Epithelial cell of prostate (primary cell): ENCODE data around the gene PAWR.
"Not testable (repeated sequence)": the region's sequence is repeated elsewhere in the genome, so short reads cannot be mapped to it uniquely, and the experiment has no call there.

Experiments used
- DNase-seq: peaks from one replicate; pipeline ENCODE4 v3.0.0-alpha.2; 2011; ENCODE audit warnings: low read depth, low spot score
- H3K27ac ChIP-seq: fragments of 450-650 bp; 2 replicates; pipeline ENCODE4 v1.5.1; 2017; ENCODE audit warnings: mild to moderate bottlenecking

PAWR gene

GRCh38 chr12:79652521-79652920, 38.2 kb downstream of the PAWR start:
- no peak for DNase-seq
- no peak overlapping the region for H3K27ac ChIP-seq

- no peak for DNase-seq
- H3K27ac ChIP-seq: no peak overlapping the region
Observed at GRCh38 chr12:79650440-79650839, 40.3 kb downstream of the PAWR start.

- no peak for DNase-seq
- no peak overlapping the region for H3K27ac ChIP-seq
Observed at GRCh38 chr12:79648881-79649280, 41.9 kb downstream of the PAWR start.

- not testable (repeated sequence) for DNase-seq, H3K27ac ChIP-seq
Observed at GRCh38 chr12:79646843-79647242, 43.9 kb downstream of the PAWR start.

GRCh38 chr12:79645235-79645630, 45.5 kb downstream of the PAWR start:
- no peak for DNase-seq
- H3K27ac ChIP-seq: no peak overlapping the region

- no peak for DNase-seq
- H3K27ac ChIP-seq: no peak overlapping the region
Observed at GRCh38 chr12:79644274-79645234, 46.2 kb downstream of the PAWR start.

- no peak overlapping the region for H3K27ac ChIP-seq
- DNase-seq: no peak
Observed at GRCh38 chr12:79643821-79644220, 46.9 kb downstream of the PAWR start.

GRCh38 chr12:79638490-79638889, 52.3 kb downstream of the PAWR start:
- peak overlapping the region; percentile 0 for H3K27ac ChIP-seq
- DNase-seq: no peak

GRCh38 chr12:79637093-79637492, 53.7 kb downstream of the PAWR start:
- H3K27ac ChIP-seq: peak overlapping the region; percentile 87
- DNase-seq: no peak

GRCh38 chr12:79635676-79636075, 55.1 kb downstream of the PAWR start:
- DNase-seq: peak; percentile 50
- peak overlapping the region; percentile 87 for H3K27ac ChIP-seq

- peak; percentile 27 for DNase-seq
- H3K27ac ChIP-seq: peak overlapping the region; percentile 87
Observed at GRCh38 chr12:79634957-79635471, 55.8 kb downstream of the PAWR start.

GRCh38 chr12:79629561-79629960, 61.2 kb downstream of the PAWR start:
- no peak overlapping the region for H3K27ac ChIP-seq
- DNase-seq: no peak

- not testable (repeated sequence) for DNase-seq, H3K27ac ChIP-seq
Observed at GRCh38 chr12:79626735-79627134, 64.0 kb downstream of the PAWR start.

- DNase-seq: no peak
- H3K27ac ChIP-seq: no peak overlapping the region
Observed at GRCh38 chr12:79624378-79624777, 66.4 kb downstream of the PAWR start.

- H3K27ac ChIP-seq: peak overlapping the region; percentile 81
- no peak for DNase-seq
Observed at GRCh38 chr12:79619872-79620562, 70.7 kb downstream of the PAWR start.

GRCh38 chr12:79618848-79619404, 71.8 kb downstream of the PAWR start:
- H3K27ac ChIP-seq: peak overlapping the region; percentile 81
- peak; percentile 57 for DNase-seq

- peak overlapping the region; percentile 81 for H3K27ac ChIP-seq
- DNase-seq: no peak
Observed at GRCh38 chr12:79617696-79618095, 73.1 kb downstream of the PAWR start.

GRCh38 chr12:79615596-79616560, 74.9 kb downstream of the PAWR start:
- no peak for DNase-seq
- H3K27ac ChIP-seq: peak overlapping the region; percentile 14

GRCh38 chr12:79614730-79615129, 76.0 kb downstream of the PAWR start:
- DNase-seq: no peak
- no peak overlapping the region for H3K27ac ChIP-seq

GRCh38 chr12:79601908-79602307, 88.9 kb downstream of the PAWR start:
- H3K27ac ChIP-seq: no peak overlapping the region
- DNase-seq: no peak
